ENCODE results near the gene ALAS1.

DNA sequence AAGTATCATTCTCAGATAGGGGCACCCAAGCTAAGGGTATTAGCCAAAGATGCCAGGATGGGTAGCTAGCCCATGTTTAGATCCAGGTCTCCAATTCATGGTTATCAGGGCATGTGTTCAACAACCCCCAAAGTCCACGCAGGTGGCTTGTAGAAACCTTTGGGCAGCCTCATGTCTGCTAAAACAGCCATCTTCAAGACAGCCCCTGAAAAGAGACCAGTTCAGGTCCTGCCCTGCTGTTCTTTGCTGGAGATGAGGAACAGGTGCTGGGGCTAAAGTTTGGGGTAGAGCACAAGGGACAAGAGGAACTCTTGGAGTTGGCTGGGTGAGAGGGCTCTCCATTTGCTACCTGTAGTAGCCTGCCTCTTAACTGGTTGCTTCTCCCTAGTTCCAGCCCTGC lies 52.2 kb downstream of the ALAS1 start:
- TF ChIP-seq, protein P1, sequence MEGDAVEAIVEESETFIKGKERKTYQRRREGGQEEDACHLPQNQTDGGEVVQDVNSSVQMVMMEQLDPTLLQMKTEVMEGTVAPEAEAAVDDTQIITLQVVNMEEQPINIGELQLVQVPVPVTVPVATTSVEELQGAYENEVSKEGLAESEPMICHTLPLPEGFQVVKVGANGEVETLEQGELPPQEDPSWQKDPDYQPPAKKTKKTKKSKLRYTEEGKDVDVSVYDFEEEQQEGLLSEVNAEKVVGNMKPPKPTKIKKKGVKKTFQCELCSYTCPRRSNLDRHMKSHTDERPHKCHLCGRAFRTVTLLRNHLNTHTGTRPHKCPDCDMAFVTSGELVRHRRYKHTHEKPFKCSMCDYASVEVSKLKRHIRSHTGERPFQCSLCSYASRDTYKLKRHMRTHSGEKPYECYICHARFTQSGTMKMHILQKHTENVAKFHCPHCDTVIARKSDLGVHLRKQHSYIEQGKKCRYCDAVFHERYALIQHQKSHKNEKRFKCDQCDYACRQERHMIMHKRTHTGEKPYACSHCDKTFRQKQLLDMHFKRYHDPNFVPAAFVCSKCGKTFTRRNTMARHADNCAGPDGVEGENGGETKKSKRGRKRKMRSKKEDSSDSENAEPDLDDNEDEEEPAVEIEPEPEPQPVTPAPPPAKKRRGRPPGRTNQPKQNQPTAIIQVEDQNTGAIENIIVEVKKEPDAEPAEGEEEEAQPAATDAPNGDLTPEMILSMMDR (IDR thresholded peaks at IDR 0.05; ENCODE audit: insufficient read depth, low read depth, low read length) = no peak
- TF ChIP-seq EZH2 (IDR thresholded peaks at IDR 0.05; ENCODE audit: insufficient read depth, low read length) = no peak
